ENCODE measurements around the gene PRCP.

The PRCP gene

GRCh38 chr11:82775736-82776346 is 124.4 kb downstream of the PRCP start:
- DNase-seq, result no peak

DNA sequence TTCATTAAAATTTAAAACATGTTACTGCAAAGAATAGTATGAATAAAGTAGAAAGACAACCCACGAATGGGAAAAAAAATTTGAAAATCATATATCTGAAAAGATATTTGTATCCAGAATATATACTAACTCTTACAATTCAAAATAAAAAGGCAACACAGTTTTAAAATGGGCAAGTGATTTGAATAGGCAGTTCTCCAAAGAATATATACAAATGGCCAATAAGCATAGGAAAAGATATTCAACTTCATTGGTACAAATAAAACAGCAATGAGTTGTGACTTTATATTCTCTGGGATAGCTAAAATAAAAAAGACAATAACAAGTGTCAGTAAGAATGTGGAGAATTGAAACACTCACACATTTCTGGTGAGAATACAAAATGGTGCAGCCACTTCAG is 125.0 kb downstream of the PRCP start:
- DNase-seq, result no peak

All from DMS153 (cell line).